Naive thymus-derived CD8-positive, alpha-beta T cell (primary cell): ENCODE results near the gene DNAJC30. TPM values are rescaled to one million over a fixed set of nuclear protein-coding genes. Genes with fewer than 3 reads are reported as not detected.
"Not testable (repeated sequence)": the region's sequence is repeated elsewhere in the genome, so short reads cannot be mapped to it uniquely, and the experiment has no call there.

ENCODE experiments used
- ATAC-seq, 2 donors: fragments of 150-1000 bp; cut with Tn5 transposase in 1 of 2; sonication (Bioruptor Pico), chemical (Tn5 transposase) in 1 of 2; 1 replicate in 1 of 2; 2 replicates in 1 of 2; pipeline ENCODE4 v1.10.0; 2021; ENCODE audit warnings: mild to moderate bottlenecking in 2 of 2, moderate library complexity in 2 of 2
- POLR2A ChIA-PET: fragments of 350-600 bp; sonication (Branson Sonifier 250); formaldehyde crosslinking; loops from one replicate; lab custom pipeline; 2021; ENCODE audit warnings: antibody characterized with exemption; lab: Charles Lee
- DNase-seq, 10 donors: peaks; one replicate each; pipeline versions ENCODE4 v3.0.0 to v3.0.0-alpha.2; 2020 to 2022
- H3K27ac Mint-ChIP-seq, 10 donors: one replicate each; pipeline ENCODE4 v1.8.0; 2020 to 2022; ENCODE audit warnings: mild to moderate bottlenecking in 10 of 10, mixed read lengths in 10 of 10, moderate library complexity in 4 of 10, inconsistent platforms in 1 of 10
- H3K27me3 Mint-ChIP-seq, 5 donors: one replicate each; pipeline ENCODE4 v1.8.0; 2021 to 2022; ENCODE audit warnings: mixed read lengths in 5 of 5
- H3K36me3 Mint-ChIP-seq, 3 donors: one replicate each; pipeline ENCODE4 v1.8.0; 2020 to 2022; ENCODE audit warnings: mixed read lengths in 3 of 3, mild to moderate bottlenecking in 2 of 3, inconsistent platforms in 1 of 3
- H3K4me1 Mint-ChIP-seq, 4 donors: one replicate each; pipeline ENCODE4 v1.8.0; 2021 to 2022; ENCODE audit warnings: mixed read lengths in 4 of 4
- H3K4me3 Mint-ChIP-seq, 10 donors: one replicate each; pipeline ENCODE4 v1.8.0; 2020 to 2022; ENCODE audit warnings: mild to moderate bottlenecking in 10 of 10, mixed read lengths in 10 of 10, moderate library complexity in 6 of 10, inconsistent platforms in 1 of 10
- H3K9me3 Mint-ChIP-seq, 9 donors: one replicate each; pipeline ENCODE4 v1.8.0; 2020 to 2022; ENCODE audit warnings: mixed read lengths in 9 of 9, mild to moderate bottlenecking in 3 of 9, inconsistent platforms in 1 of 9, moderate library complexity in 1 of 9
- polyA plus RNA-seq, 3 donors: library from polyadenylated mRNA; unstranded; fragments of 300-500 nt; fragmentation: Illumina TruSeq; gene quantifications; one replicate each; pipeline ENCODE4 v1.2.3, GENCODE V29; 2021
- total RNA-seq, 8 experiments: library from RNA in 2 of 8; stranded (reverse) in 2 of 8; gene quantifications; one replicate each; pipeline ENCODE4 v1.2.3 and lab custom pipeline; 2021 to 2026

DNAJC30 gene
- total and polyA plus RNA-seq, 5 experiments from 2014 or later: 10.1 to 23.7 (median 13.3) TPM

- Mint-ChIP-seq H3K4me1 (peaks cover 14 to 31% (median 24%) of the 10 kb centered on the region in 4 donors), H3K9me3 (no peaks in the 10 kb centered on the region), H3K27me3 (peaks cover 0 to 7% (median 0%) of the 10 kb centered on the region in 5 donors), H3K36me3 (peaks cover 0 to 2% (median 0%) of the 10 kb centered on the region in 3 donors), H3K4me3 (peak within 1 kb of the TSS; percentile 77 to 96 (median 88)), H3K27ac (peak within 1 kb of the TSS in 8 of 10 donors; percentile 37 to 79 (median 66))
- DNase-seq (peak; percentile 56 to 78 (median 70)), ATAC-seq (peak; percentile 68 to 74)
- POLR2A ChIA-PET: interaction anchor here (0.8 kb wide), 1 partner anchor 141 kb away, joined by 3 read pairs; the partner anchor contains the start of gene TBL2
Observed at GRCh38 chr7:73718905-73719805, 35.9 kb upstream of the DNAJC30 start, which contains the start of gene STX1A. STX1A (minus strand) TSS chr7:73719669; CDS start chr7:73719631, 38 bp downstream.

DNA sequence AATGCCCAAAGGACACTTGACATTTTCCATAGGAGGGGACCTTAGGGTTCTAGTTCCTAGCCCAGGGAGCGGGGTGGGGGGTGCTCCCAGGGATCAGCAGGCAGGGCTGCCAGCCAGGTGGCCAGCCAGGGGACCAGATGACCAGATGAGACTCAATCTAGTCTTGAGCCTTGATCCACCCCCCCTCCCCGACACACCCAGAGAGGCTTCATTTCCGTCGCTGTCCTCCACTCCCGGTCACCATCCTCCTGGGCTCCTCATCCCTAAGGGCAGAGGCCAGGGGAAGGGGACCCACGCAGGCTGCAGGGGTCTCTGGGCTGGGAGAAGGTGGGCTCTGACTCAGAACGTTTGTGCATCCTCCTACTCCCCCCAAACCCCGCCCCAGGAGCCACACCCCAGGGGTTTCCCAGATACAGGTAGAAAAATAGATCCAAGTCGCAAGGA, 35.2 kb upstream of the DNAJC30 start:
- ATAC-seq (no peak), DNase-seq (peak in 3 of 10 donors; percentile 26 to 31 (median 28))
- H3K27ac Mint-ChIP-seq: peak overlapping the region in 8 of 10 donors; percentile 52 to 92 (median 80)
- H3K4me1 Mint-ChIP-seq: peaks cover 14 to 31% (median 24%) of the 10 kb centered on the region in 4 donors
- peak overlapping the region; percentile 77 to 96 (median 88) for H3K4me3 Mint-ChIP-seq
- peaks cover 0 to 7% (median 0%) of the 10 kb centered on the region in 5 donors for H3K27me3 Mint-ChIP-seq
- POLR2A ChIA-PET: no interaction called here
- peaks cover 0 to 2% (median 0%) of the 10 kb centered on the region in 3 donors for H3K36me3 Mint-ChIP-seq
- H3K9me3 Mint-ChIP-seq: no peaks in the 10 kb centered on the region

- Mint-ChIP-seq H3K4me1 (peaks cover 17 to 31% (median 25%) of the 10 kb centered on the region in 4 donors), H3K9me3 (no peaks in the 10 kb centered on the region), H3K36me3 (peaks cover 0 to 2% (median 0%) of the 10 kb centered on the region in 3 donors), H3K27ac (peak overlapping the region; percentile 73 to 92 (median 88)), H3K27me3 (peaks cover 0 to 7% (median 0%) of the 10 kb centered on the region in 5 donors), H3K4me3 (peak overlapping the region; percentile 77 to 96 (median 88))
- POLR2A ChIA-PET: interaction anchor here (0.7 to 0.9 kb wide), 3 partner anchors 12 to 27 kb away, joined by 3 to 5 read pairs (median 3); partner anchors contain the start of gene ABHD11
- ATAC-seq (peak; percentile 84), DNase-seq (peak; percentile 39 to 83 (median 66))
Observed at GRCh38 chr7:73717991-73718405, 34.7 kb upstream of the DNAJC30 start.

DNA sequence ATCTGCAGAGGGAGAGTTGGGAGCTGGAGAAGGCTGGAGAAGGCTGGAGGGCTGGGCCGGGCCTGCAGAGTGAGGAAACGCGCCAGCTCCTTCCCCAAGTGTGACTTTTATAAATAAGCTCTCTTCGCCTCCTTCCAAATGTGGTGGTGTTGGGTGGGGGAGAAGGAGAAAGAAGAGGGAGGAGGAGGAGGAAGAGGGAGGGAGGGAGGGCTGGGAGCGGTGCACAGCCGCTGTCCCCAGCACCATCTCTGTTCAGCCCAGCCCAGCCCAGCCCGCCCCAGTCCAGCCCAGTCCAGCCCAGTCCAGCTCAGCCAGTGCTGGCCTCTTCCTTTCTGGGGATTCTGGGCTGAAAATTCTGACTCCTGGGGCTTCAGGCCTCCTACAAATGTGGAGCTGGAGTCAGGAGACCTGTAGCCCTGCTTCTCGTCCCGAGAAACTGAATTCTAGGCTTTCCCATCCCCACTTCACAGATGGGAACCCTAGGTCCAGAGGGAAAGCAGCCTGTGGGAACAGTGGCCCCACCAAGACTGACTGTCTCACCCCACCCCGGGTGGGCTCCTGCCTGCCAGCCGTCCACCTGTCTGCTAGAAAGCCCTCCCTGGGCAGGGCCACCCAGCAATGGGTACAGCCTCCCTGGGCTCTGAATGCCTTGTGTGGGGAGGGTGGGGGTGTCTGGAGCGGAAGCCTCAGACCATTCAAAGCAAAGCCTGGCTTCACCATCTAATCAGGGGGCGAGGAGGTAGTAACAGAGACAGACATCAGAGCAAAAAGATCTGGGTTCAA, 34.0 kb upstream of the DNAJC30 start:
- H3K4me1 Mint-ChIP-seq: peaks cover 23 to 31% (median 28%) of the 10 kb centered on the region in 4 donors
- H3K9me3 Mint-ChIP-seq: no peaks in the 10 kb centered on the region
- DNase-seq (no peak), ATAC-seq (no peak)
- peak overlapping the region in 9 of 10 donors; percentile 73 to 92 (median 87) for H3K27ac Mint-ChIP-seq
- peak overlapping the region; percentile 77 to 96 (median 88) for H3K4me3 Mint-ChIP-seq
- H3K27me3 Mint-ChIP-seq: peaks cover 0 to 7% (median 0%) of the 10 kb centered on the region in 5 donors
- POLR2A ChIA-PET: interaction anchor here (0.6 to 0.9 kb wide), 4 partner anchors 11 to 178 kb away, joined by 3 to 8 read pairs (median 4); partner anchors contain the start of gene ABHD11
- peaks cover 0 to 2% (median 0%) of the 10 kb centered on the region in 3 donors for H3K36me3 Mint-ChIP-seq

DNA sequence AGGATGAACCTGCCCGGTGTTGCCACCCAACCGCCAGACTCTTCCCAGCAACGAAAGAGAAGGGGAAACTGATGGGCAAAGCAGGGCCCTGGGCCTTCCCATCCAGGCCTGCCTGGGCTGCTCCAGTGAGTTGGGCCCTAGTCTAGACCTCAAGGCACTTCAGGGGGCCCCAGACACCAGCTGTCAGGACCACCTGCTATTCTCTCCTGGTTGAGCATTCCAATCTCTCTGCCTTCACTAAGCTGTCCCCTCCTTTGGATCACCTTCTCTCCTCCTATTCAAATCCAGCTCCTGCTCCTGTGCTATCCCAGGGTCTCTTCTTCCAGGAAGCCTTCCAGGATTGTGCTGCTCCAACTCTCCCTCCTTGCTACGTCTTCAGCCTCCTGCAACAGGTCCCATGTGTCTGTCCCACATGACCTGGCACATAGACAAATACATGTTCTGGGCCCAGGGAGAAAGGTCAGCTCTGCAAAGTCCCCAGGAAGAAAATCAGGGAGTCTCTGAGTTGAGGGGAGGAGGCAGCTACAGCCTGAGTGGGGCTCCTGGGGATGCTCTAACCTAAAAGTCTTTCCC, 33.2 kb upstream of the DNAJC30 start:
- POLR2A ChIA-PET: no interaction called here
- Mint-ChIP-seq H3K27me3 (peaks cover 0 to 7% (median 0%) of the 10 kb centered on the region in 5 donors), H3K27ac (peak overlapping the region in 1 of 10 donors; percentile 38), H3K4me3 (peak overlapping the region in 1 of 10 donors; percentile 18), H3K4me1 (peaks cover 23 to 31% (median 28%) of the 10 kb centered on the region in 4 donors), H3K36me3 (peaks cover 0 to 2% (median 0%) of the 10 kb centered on the region in 3 donors), H3K9me3 (no peaks in the 10 kb centered on the region)
- ATAC-seq (no peak), DNase-seq (no peak)

DNA sequence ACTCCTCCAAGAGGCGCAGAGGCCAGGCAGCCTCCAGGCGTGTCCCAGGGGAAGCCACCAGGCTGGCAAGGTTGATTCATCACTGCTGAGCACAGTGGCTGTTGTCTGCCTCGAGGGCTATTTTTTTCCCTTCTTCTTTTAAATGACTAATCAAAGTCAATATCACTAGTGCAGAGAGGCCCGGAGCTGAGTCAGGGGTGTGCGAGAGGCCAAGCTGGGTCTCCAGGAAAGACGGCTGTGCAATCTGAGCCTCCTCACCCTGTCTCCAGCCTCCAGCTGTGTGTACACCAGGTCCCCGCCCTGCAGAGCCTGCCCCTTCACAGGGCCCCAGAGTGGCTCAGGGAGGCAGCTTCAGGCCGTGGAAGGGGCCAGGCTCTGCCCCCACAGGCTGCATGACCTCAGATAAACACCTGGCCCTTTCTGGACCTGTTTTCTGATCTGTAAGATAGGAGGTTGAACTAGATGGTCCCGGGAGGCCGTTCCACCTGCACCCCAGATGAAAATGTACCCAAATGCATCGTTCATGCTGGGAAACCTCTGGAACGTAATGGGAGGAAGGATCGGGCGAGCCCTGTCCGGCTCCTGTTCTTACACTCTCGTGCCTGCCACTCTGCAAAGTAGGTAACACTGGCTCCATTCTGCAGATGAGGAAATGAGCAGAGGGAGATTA, 32.5 kb upstream of the DNAJC30 start:
- H3K27ac Mint-ChIP-seq: peak overlapping the region in 1 of 10 donors; percentile 38
- H3K27me3 Mint-ChIP-seq: peaks cover 0 to 7% (median 0%) of the 10 kb centered on the region in 5 donors
- peaks cover 23 to 31% (median 28%) of the 10 kb centered on the region in 4 donors for H3K4me1 Mint-ChIP-seq
- H3K36me3 Mint-ChIP-seq: peaks cover 0 to 2% (median 0%) of the 10 kb centered on the region in 3 donors
- peak overlapping the region in 1 of 10 donors; percentile 20 for H3K4me3 Mint-ChIP-seq
- POLR2A ChIA-PET: no interaction called here
- no peak for DNase-seq
- H3K9me3 Mint-ChIP-seq: no peaks in the 10 kb centered on the region
- ATAC-seq: no peak

GRCh38 chr7:73713319-73713718, 30.1 kb upstream of the DNAJC30 start:
- peaks cover 19 to 24% (median 21%) of the 10 kb centered on the region in 4 donors for H3K4me1 Mint-ChIP-seq

GRCh38 chr7:73712773-73713172, 29.5 kb upstream of the DNAJC30 start:
- H3K27me3 Mint-ChIP-seq: peaks cover 0 to 3% (median 0%) of the 10 kb centered on the region in 5 donors
- H3K27ac Mint-ChIP-seq: peak overlapping the region in 5 of 10 donors; percentile 1 to 85 (median 43)
- peaks cover 14 to 19% (median 16%) of the 10 kb centered on the region in 4 donors for H3K4me1 Mint-ChIP-seq
- POLR2A ChIA-PET: interaction anchor here (0.6 kb wide), 1 partner anchor 329 kb away, joined by 4 read pairs; no protein-coding TSS in a partner anchor
- DNase-seq (no peak), ATAC-seq (no peak)
- H3K9me3 Mint-ChIP-seq: no peaks in the 10 kb centered on the region
- no peak overlapping the region for H3K4me3 Mint-ChIP-seq
- H3K36me3 Mint-ChIP-seq: peaks cover 0 to 2% (median 0%) of the 10 kb centered on the region in 3 donors

More at GRCh38 chr7:73713319-73713718, 30.1 kb upstream of the DNAJC30 start:
- POLR2A ChIA-PET, H3K27me3 Mint-ChIP-seq, H3K9me3 Mint-ChIP-seq, H3K4me3 Mint-ChIP-seq, H3K36me3 Mint-ChIP-seq, ATAC-seq: not testable (repeated sequence)
- DNase-seq: peak in 1 of 10 donors; percentile 26
- H3K27ac Mint-ChIP-seq: peak overlapping the region in 3 of 10 donors; percentile 4 to 74 (median 43)

- Mint-ChIP-seq H3K27ac (no peak overlapping the region), H3K27me3 (no peaks in the 10 kb centered on the region), H3K4me3 (no peak overlapping the region), H3K36me3 (no peaks in the 10 kb centered on the region), H3K9me3 (no peaks in the 10 kb centered on the region), H3K4me1 (peaks cover 12 to 20% (median 16%) of the 10 kb centered on the region in 4 donors)
- POLR2A ChIA-PET: no interaction called here
- no peak for ATAC-seq
- peak in 1 of 10 donors; percentile 59 for DNase-seq
Observed at GRCh38 chr7:73708961-73709549, 25.8 kb upstream of the DNAJC30 start.

GRCh38 chr7:73707045-73707631, 23.9 kb upstream of the DNAJC30 start:
- peak overlapping the region in 4 of 10 donors; percentile 55 to 74 (median 64) for H3K27ac Mint-ChIP-seq
- DNase-seq: peak in 7 of 10 donors; percentile 26 to 64 (median 41)
- H3K27me3 Mint-ChIP-seq: no peaks in the 10 kb centered on the region
- no peaks in the 10 kb centered on the region for H3K36me3 Mint-ChIP-seq
- no peaks in the 10 kb centered on the region for H3K9me3 Mint-ChIP-seq
- peaks cover 10 to 22% (median 16%) of the 10 kb centered on the region in 4 donors for H3K4me1 Mint-ChIP-seq
- H3K4me3 Mint-ChIP-seq: peak overlapping the region in 6 of 10 donors; percentile 20 to 70 (median 30)
- ATAC-seq: peak in 1 of 2 donors; percentile 80
- POLR2A ChIA-PET: interaction anchor here (0.5 kb wide), 1 partner anchor 30 kb away, joined by 3 read pairs; no protein-coding TSS in a partner anchor
